Measurements from ENCODE around the gene MMRN2. TPM values are rescaled to one million over a fixed set of nuclear protein-coding genes. Genes with fewer than 3 reads are reported as not detected.

The MMRN2 gene
- total and polyA plus RNA-seq, 2 of the 8 experiments (the other 6 are each of a cell fraction or from before 2014, with no cell fraction given) = 1.2 TPM

- peak overlapping the region; percentile 63 for H3K4ac ChIP-seq (replicated peaks; ENCODE audit: insufficient read length, low read depth, low read length)
- ChIA-PET POLR2A (ENCODE audit: partially characterized antibody) (interaction anchor here (1.2 to 4.4 kb wide), 6 partner anchors 10 to 136 kb away, joined by 3 to 38 read pairs (median 6); partner anchors contain the start of gene ADIRF), CTCF (ENCODE audit: partially characterized antibody) (interaction anchor here (0.6 to 26.4 kb wide), 5 partner anchors 3 to 266 kb away, joined by 3 to 975 read pairs (median 3); partner anchors contain the start of genes ADIRF, MMRN2 and SNCG)
- peak overlapping the region; percentile 89 for H2BK120ac ChIP-seq (replicated peaks; ENCODE audit: low read depth, low read length)
- H2BK12ac ChIP-seq (ENCODE audit: low read depth, low read length) = peak overlapping the region; percentile 99; the same call in 1 of the 2 replicates
- no peak overlapping the region for H3K23ac ChIP-seq (ENCODE audit: insufficient read length)
- no peak overlapping the region for H3K9ac ChIP-seq (replicated peaks in 1 of 4; ENCODE audit: extremely low read depth in 1 of 4, low read depth in 3 of 4, low read length in 3 of 4)
- peak overlapping the region; percentile 91 for H4K91ac ChIP-seq (replicated peaks; ENCODE audit: insufficient read length, low read length)
- no peak overlapping the region for H3K4me3 ChIP-seq (ENCODE audit: extremely low read depth in 1 of 4, insufficient read depth in 2 of 4, low read depth in 3 of 4, low read length in 4 of 4)
- no peak overlapping the region for H2AFZ ChIP-seq (ENCODE audit: low read length)
- H3K18ac ChIP-seq (ENCODE audit: extremely low read depth, low read length) = peak overlapping the region; percentile 85
- WGBS, 2 experiments (ENCODE audit: extremely low coverage in 1 of 2, insufficient coverage in 1 of 2, insufficient read length in 1 of 2, insufficient replicate concordance in 2 of 2, low coverage in 1 of 2, low lambda C conversion rate in 2 of 2, missing lambda C conversion rate in 1 of 2) = 88% methylated on average over 7 of the region's 7 CpGs; no CpG with 5 or more reads in 1 of the 2 experiments
- no peak for FAIRE-seq
- H3K56ac ChIP-seq (replicated peaks; ENCODE audit: insufficient read length, low read depth, low read length) = no peak overlapping the region
- H3K9me3 ChIP-seq (ENCODE audit: insufficient read depth in 2 of 2, low read depth in 1 of 2, low read length in 1 of 2) = peaks cover 3 to 6% of the 10 kb centered on the region in 2 experiments
- H3K27ac ChIP-seq (ENCODE audit: low read depth, low read length) = no peak overlapping the region
- H3K27me3 ChIP-seq (replicated peaks in 1 of 4; ENCODE audit: control insufficient read depth in 3 of 4, extremely low read depth in 1 of 4, insufficient read depth in 3 of 4, low read length in 3 of 4) = no peaks in the 10 kb centered on the region
- peak overlapping the region; percentile 82; the same call in 1 of the 2 replicates for H2AK5ac ChIP-seq (ENCODE audit: low read depth, low read length)
- H4K20me1 ChIP-seq (replicated peaks in 1 of 2; ENCODE audit: control insufficient read depth in 1 of 2, insufficient read depth in 2 of 2, low read length in 2 of 2) = no peaks in the 10 kb centered on the region
- H4K8ac ChIP-seq (ENCODE audit: extremely low read depth, insufficient read depth, low read length) = no peak overlapping the region
- H3K79me1 ChIP-seq (ENCODE audit: low read depth, low read length) = no peaks in the 10 kb centered on the region
- no peaks in the 10 kb centered on the region for H3K23me2 ChIP-seq (ENCODE audit: low read depth, low read length)
- H3K36me3 ChIP-seq (ENCODE audit: control insufficient read depth in 2 of 4, insufficient read depth in 4 of 4, low read length in 3 of 4) = no peaks in the 10 kb centered on the region
- H3K79me2 ChIP-seq (ENCODE audit: control insufficient read depth in 1 of 2, insufficient read depth in 2 of 2, low read length in 2 of 2) = no peaks in the 10 kb centered on the region
- peak overlapping the region; percentile 96 for H2BK20ac ChIP-seq (ENCODE audit: low read length)
- H2BK15ac ChIP-seq (ENCODE audit: low read length) = peak overlapping the region; percentile 66; the same call in 1 of the 2 replicates
- peak overlapping the region; percentile 99; the same call in 1 of the 2 replicates for H2BK5ac ChIP-seq (ENCODE audit: low read depth, low read length)
- no peak overlapping the region for H3K4me2 ChIP-seq (ENCODE audit: insufficient read depth in 1 of 2, low read depth in 2 of 2, low read length in 2 of 2)
- peak in 1 of 2 experiments; percentile 45 for DNase-seq (ENCODE audit: low read depth in 1 of 2, low spot score in 2 of 2)
- H4K5ac ChIP-seq (ENCODE audit: insufficient read length, low read depth, low read length) = no peak overlapping the region
- H3K14ac ChIP-seq (ENCODE audit: insufficient read length) = no peak overlapping the region
- peaks cover 16 to 60% (median 48%) of the 10 kb centered on the region in 4 experiments for H3K4me1 ChIP-seq (replicated peaks in 1 of 4; ENCODE audit: control insufficient read depth in 3 of 4, insufficient read depth in 4 of 4, low read length in 3 of 4)
- no peak for TF ChIP-seq POU5F1 (IDR thresholded peaks at IDR 0.05; ENCODE audit: low read depth, low read length)
- TF ChIP-seq SIRT6 (IDR thresholded peaks at IDR 0.05; ENCODE audit: low read length) = no peak
- TF ChIP-seq SP4 (IDR thresholded peaks at IDR 0.05; ENCODE audit: low read length) = no peak
- no peak for TF ChIP-seq SUZ12 (IDR thresholded peaks at IDR 0.05; ENCODE audit: low read length)
- no peak for TF ChIP-seq MAFK (IDR thresholded peaks at IDR 0.05; ENCODE audit: low read depth, low read length)
- no peak for TF ChIP-seq CREB1 (IDR thresholded peaks at IDR 0.05)
- TF ChIP-seq TEAD4 (IDR thresholded peaks at IDR 0.05; ENCODE audit: low read depth, low read length) = no peak
- no peak for TF ChIP-seq ASH2L (IDR thresholded peaks at IDR 0.05; ENCODE audit: low read length)
- no peak for TF ChIP-seq BACH1 (IDR thresholded peaks at IDR 0.05; ENCODE audit: low read length)
- no peak for TF ChIP-seq EZH2 (IDR thresholded peaks at IDR 0.05; ENCODE audit: low read depth, low read length, severe bottlenecking)
- TF ChIP-seq, protein P1, sequence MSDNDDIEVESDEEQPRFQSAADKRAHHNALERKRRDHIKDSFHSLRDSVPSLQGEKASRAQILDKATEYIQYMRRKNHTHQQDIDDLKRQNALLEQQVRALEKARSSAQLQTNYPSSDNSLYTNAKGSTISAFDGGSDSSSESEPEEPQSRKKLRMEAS (IDR thresholded peaks at IDR 0.05) = no peak
- TF ChIP-seq POLR2A (IDR thresholded peaks at IDR 0.05; ENCODE audit: control extremely low read depth in 1 of 2, low read depth in 2 of 2, low read length in 2 of 2) = no peak
- no peak for TF ChIP-seq KDM4A (IDR thresholded peaks at IDR 0.05; ENCODE audit: low read depth, low read length, severe bottlenecking)
- TF ChIP-seq NRF1 (IDR thresholded peaks at IDR 0.05; ENCODE audit: low read depth, low read length) = no peak
- no peak for TF ChIP-seq POLR2AphosphoS5 (IDR thresholded peaks at IDR 0.05; ENCODE audit: low read depth, low read length)
Observed at GRCh38 chr10:86956848-86957448, 467 bp downstream of the MMRN2 start.
